ENCODE measurements around the gene PRICKLE1.

The PRICKLE1 gene

DNA sequence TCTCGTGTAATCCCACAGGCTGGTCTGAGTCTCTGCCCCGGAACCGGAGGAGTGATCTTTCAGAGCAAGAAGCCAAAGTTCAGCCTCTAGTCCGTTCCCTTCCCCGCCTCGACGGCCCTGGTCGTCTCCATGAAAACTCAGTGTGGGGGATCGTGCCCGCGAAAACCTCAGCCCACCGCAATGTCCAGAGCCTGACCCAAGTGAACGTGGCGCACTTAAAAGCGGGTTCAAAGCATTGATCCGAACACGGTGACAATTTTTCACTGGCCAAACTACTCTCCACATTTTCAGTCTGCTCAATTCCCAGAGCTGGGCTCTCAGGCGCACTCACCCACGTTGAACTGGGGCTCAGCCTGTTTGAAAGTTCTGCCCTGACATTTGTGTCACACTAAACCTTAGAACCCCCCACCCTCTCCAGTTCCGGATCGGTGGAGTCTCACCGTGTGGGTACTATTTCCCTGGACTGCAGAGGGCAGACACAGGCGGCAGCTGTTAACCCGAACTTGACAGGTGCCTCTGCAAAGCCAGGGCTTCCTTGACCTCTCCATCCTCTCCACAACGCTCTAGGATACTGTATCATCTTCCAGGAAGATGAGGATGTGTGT, 886 bp upstream of the PRICKLE1 start:
- H3K27ac ChIP-seq: peak overlapping the region in 16 of 21 experiments; percentile 9 to 90 (median 70)
- peak overlapping the region; percentile 59 to 85 (median 68) for H3K4me3 ChIP-seq

DNA sequence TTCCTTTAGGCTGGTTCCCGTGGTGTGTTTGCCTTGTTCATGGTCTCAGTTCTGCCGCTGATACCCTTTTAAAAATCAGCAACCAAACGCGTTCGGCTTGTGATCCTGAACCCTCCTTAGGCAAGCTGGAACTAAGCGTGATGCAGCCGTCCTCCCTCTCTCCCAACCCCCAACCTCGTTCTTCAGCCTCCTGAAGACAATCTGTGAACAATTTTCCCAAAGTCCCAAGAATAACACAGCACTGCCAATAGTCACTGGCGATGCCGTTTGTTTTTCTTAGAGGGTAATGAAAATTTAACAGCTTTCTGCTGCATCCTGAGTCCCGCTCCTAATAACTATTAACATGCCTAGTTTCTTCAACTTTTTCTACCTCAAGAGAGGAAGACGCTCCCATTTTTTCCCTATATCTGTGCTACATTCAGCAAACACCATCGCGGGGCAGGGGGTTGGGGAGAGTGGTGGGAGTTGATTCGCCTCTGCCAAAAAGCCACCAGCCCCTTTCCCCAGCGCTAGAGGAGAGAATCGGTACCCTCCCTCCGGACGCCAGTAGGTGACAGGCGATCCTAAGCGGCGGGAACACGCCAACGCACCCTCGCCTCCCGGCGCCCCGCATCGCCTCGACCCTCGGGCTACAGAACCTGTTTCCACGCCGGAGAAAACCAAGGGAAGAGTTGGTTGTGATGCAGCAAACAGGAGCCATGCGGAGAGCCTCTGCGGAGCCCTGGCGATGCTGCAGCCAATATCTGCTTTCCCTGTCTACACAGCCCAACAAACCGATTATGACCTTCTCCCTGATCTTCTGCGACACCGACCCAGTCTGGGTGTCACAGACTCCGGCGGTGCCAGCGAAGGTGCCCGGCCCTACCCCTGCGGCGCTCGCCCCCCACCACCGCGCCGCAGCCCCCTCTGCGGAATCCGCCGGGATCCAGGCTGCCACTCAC, 752 bp downstream of the PRICKLE1 start:
- H3K27ac ChIP-seq: peak overlapping the region in 20 of 21 experiments; percentile 42 to 90 (median 82)
- peak overlapping the region; percentile 59 to 85 (median 68) for H3K4me3 ChIP-seq

GRCh38 chr12:42587601-42588523, 1.7 kb downstream of the PRICKLE1 start:
- peak overlapping the region; percentile 59 to 85 (median 68) for H3K4me3 ChIP-seq
- peak overlapping the region in 9 of 21 experiments; percentile 3 to 90 (median 82) for H3K27ac ChIP-seq

- H3K27ac ChIP-seq: no peak overlapping the region
- no peak overlapping the region for H3K4me3 ChIP-seq
These were observed 3.3 kb downstream of the PRICKLE1 start for GRCh38 chr12:42586268-42586667.

DNA sequence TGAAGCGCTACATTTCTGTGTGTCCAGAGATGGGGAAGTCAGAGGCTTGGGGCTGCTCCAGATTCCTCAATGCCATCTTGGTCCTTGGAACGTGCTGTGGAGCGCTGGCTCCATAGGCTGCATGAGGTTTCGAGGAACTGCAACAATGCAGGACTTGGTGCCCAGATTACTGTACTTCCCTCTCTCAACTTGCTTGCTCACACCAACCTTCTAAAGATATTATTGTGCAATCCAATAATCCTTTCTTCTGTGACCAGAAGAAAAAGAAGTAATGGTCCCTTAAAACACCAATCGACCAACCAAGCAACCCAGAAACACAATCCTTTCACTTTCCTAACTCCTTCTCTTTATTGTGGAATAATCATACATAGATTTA, 3.7 kb downstream of the PRICKLE1 start:
- H3K27ac ChIP-seq: no peak overlapping the region
- no peak overlapping the region for H3K4me3 ChIP-seq

GRCh38 chr12:42585154-42585840, 4.2 kb downstream of the PRICKLE1 start:
- Histone ChIP-seq H3K27ac (no peak overlapping the region), H3K4me3 (no peak overlapping the region)

DNA sequence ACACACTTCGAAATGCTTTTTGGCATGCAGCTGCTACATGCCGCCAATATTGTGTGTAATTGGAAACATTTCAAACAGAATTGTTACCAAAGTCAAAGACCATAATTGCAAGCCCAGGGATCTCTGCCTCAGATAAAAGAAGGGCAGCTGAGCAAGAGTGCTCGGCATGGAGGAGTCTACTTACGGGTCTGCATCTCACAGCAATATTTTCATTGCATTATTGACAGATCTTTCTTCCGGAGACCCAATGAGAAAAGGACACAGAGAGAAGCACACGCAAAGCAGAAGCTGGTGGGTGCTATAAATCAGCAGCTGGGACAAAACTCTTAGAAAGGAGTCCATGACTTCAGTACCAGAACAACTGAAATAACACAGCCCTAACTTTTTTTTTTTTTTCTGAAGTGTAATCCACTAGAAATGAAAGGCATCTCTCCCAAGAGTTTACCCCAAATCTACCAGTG, 4.9 kb downstream of the PRICKLE1 start:
- Histone ChIP-seq H3K27ac (no peak overlapping the region), H3K4me3 (no peak overlapping the region)

GRCh38 chr12:42583016-42583415, 6.5 kb downstream of the PRICKLE1 start:
- Histone ChIP-seq H3K27ac (peak overlapping the region in 1 of 21 experiments; percentile 4), H3K4me3 (no peak overlapping the region)

GRCh38 chr12:42582498-42582897, 7.0 kb downstream of the PRICKLE1 start:
- Histone ChIP-seq H3K4me3 (no peak overlapping the region), H3K27ac (peak overlapping the region in 1 of 21 experiments; percentile 4)

- Histone ChIP-seq H3K4me3 (no peak overlapping the region), H3K27ac (peak overlapping the region in 1 of 21 experiments; percentile 26)
These were observed 7.5 kb downstream of the PRICKLE1 start for GRCh38 chr12:42582050-42582449.

DNA sequence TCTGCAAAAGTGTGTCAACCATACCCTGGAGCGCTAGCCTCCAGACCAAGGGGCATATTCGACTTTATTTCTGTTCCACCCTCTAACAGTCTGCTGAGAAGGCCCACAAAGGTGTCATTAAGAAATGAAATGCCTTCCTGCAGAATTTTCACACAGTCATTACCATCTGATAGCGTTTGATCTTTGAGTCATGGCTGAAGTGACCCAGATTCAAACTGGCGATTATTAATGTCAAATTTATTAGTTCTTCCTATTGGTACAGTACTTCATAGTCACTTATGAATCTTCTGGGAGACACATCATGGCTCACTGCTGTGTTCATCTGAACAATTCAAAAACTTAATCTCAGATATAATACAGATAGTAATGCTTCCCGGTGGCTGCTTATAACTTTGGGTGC, 13.2 kb downstream of the PRICKLE1 start:
- Histone ChIP-seq H3K4me3 (no peak overlapping the region), H3K27ac (no peak overlapping the region)

GRCh38 chr12:42575717-42576116, 13.8 kb downstream of the PRICKLE1 start:
- H3K27ac ChIP-seq: no peak overlapping the region
- no peak overlapping the region for H3K4me3 ChIP-seq

- no peak overlapping the region for H3K4me3 ChIP-seq
- peak overlapping the region in 1 of 21 experiments; percentile 14 for H3K27ac ChIP-seq
These were observed 14.7 kb downstream of the PRICKLE1 start for GRCh38 chr12:42574851-42575266.

- no peak overlapping the region for H3K27ac ChIP-seq
- H3K4me3 ChIP-seq: no peak overlapping the region
These were observed 18.1 kb downstream of the PRICKLE1 start for GRCh38 chr12:42571327-42572009.

GRCh38 chr12:42570076-42570475, 19.5 kb downstream of the PRICKLE1 start:
- no peak overlapping the region for H3K27ac ChIP-seq
- no peak overlapping the region for H3K4me3 ChIP-seq

DNA sequence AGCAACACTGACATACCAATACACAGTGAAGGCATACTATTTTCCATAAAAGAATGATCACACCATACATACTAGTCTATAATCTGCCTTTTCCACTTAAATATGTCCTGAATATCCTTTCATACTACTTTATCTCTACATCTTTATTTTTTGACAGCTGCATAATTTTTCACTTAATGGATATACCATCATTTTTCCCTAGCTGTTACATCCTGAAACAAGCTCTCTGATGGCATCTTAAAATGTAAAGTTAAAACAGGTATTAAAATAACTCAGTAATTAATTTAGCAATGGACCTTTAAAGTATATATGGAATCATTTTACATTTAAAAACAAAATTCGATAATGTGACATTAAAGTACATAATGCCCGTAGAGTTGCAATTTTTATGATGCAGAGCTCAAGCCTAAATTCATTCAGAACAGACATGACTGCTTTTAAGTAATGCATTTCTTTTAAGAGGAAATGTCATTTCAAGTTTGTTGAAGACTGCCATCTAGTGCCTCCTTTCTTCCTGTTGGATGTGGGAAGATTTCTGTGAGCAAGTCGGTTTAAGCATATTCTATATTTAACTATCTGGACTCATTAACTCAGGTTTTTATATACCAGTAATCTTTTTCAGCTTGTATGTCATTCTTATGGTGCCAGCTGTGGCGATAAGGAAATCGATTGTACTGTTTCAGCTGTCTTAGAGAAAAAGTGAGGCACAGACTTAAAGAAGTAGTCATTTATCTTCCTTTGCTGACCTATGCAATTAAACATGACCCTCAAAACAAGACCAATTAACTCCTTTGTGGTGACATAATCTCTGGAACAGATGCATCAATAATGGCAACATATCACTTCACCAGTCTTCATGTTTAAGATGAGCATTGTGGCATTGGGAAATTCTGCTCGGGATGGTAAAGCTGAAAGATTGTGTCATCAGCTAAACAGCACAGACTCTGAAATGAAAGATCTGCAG, 20.3 kb downstream of the PRICKLE1 start:
- Histone ChIP-seq H3K4me3 (no peak overlapping the region), H3K27ac (no peak overlapping the region)

GRCh38 chr12:42565633-42566032, 23.9 kb downstream of the PRICKLE1 start:
- H3K27ac ChIP-seq: no peak overlapping the region
- no peak overlapping the region for H3K4me3 ChIP-seq
